Loucy (cell line): ENCODE measurements around the gene PFN3.
A peak's percentile ranks its signal among the peaks of the same experiment; 100 is the strongest.

ENCODE experiments used
- H2AFZ ChIP-seq: fragments of 200-600 bp; sonication (generic); 2 replicates; pipeline ENCODE4 v1.6.0; 2016; ENCODE audit warnings: antibody characterized with exemption, mild to moderate bottlenecking, low read length, moderate library complexity
- H3F3A ChIP-seq: fragments of 200-600 bp; 2 replicates; pipeline ENCODE4 v1.6.0; 2016; ENCODE audit warnings: antibody characterized with exemption, low read depth, mild to moderate bottlenecking
- H3K27me3 ChIP-seq: fragments of 200-600 bp; sonication (generic); 2 replicates; pipeline ENCODE4 v1.6.1; 2014; ENCODE audit warnings: low read length, mild to moderate bottlenecking; ENCODE audit not compliant: insufficient read depth, poor library complexity, severe bottlenecking
- H3K36me3 ChIP-seq: fragments of 200-600 bp; sonication (generic); 2 replicates; pipeline ENCODE4 v1.6.1; 2016; ENCODE audit warnings: low read length; ENCODE audit not compliant: insufficient read depth
- H3K4me1 ChIP-seq: fragments of 200-600 bp; sonication (generic); 2 replicates; pipeline ENCODE4 v1.5.1; 2014; ENCODE audit warnings: low read length, mild to moderate bottlenecking; ENCODE audit not compliant: insufficient read depth, poor library complexity, severe bottlenecking
- H3K4me2 ChIP-seq: fragments of 200-600 bp; sonication (generic); 2 replicates; pipeline ENCODE4 v1.6.0; 2014; ENCODE audit warnings: antibody characterized with exemption, low read length, low read depth, mild to moderate bottlenecking; ENCODE audit not compliant: poor library complexity, severe bottlenecking
- H3K4me3 ChIP-seq: fragments of 200-600 bp; sonication (generic); 2 replicates; pipeline ENCODE4 v1.5.1; 2014; ENCODE audit warnings: low read length, mild to moderate bottlenecking, mixed read lengths; ENCODE audit not compliant: poor library complexity, severe bottlenecking
- H3K79me2 ChIP-seq: fragments of 200-600 bp; sonication (generic); 2 replicates; pipeline ENCODE4 v1.6.1; 2014; ENCODE audit warnings: low read length; ENCODE audit not compliant: insufficient read depth
- H3K9ac ChIP-seq: fragments of 200-600 bp; sonication (generic); 2 replicates; pipeline ENCODE4 v1.6.0; 2014; ENCODE audit warnings: mild to moderate bottlenecking, low read depth, low read length, moderate library complexity; ENCODE audit not compliant: poor library complexity, severe bottlenecking
- H3K9me2 ChIP-seq: fragments of 200-600 bp; sonication (generic); replicated peaks from 2 replicates; pipeline ENCODE4 v1.6.1; 2016; ENCODE audit warnings: low read depth, low read length, mixed read lengths
- H3K9me3 ChIP-seq: fragments of 200-600 bp; sonication (generic); 2 replicates; pipeline ENCODE4 v1.6.1; 2014; ENCODE audit warnings: mild to moderate bottlenecking, antibody characterized with exemption, low read length, low read depth; ENCODE audit not compliant: insufficient read depth
- H4K20me1 ChIP-seq: fragments of 200-600 bp; sonication (generic); 2 replicates; pipeline ENCODE4 v1.6.0; 2014; ENCODE audit warnings: antibody characterized with exemption, low read length, mild to moderate bottlenecking; ENCODE audit not compliant: insufficient read depth, poor library complexity, severe bottlenecking
- EZH2phosphoT487 ChIP-seq: fragments of 200-600 bp; IDR thresholded peaks from 2 replicates; pipeline ENCODE4 v1.6.1; 2018; ENCODE audit warnings: antibody characterized with exemption, mild to moderate bottlenecking, moderate library complexity, borderline replicate concordance
- TF ChIP-seq, protein P1 (sequence below): fragments of 200-600 bp; sonication (generic); conservative IDR thresholded peaks from 2 replicates; pipeline ENCODE4 v1.5.1; 2014; ENCODE audit warnings: mild to moderate bottlenecking, antibody characterized with exemption, low read length

Gene PFN3

DNA sequence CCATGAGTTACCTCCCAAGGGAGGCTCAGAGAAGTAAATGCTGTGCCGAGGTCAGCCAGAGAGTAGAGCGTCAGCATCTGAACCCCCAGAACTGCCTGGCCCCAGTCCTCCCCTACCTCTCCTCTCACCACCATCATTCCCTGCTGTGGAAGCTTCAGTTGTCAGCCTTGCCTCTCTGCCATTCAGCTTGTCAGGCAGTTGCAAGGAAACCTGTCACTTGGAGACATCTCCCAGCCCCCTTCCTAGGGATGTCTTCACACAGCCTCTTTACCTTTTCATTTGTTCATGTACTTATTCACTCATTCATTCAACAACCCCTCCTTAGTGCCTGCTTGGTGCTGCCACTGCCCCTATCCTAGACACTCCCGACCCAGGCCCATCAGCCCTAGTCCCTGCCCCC, 40.6 kb downstream of the PFN3 start:
- Histone ChIP-seq H3K36me3 (no peaks in the 10 kb centered on the region), H3F3A (no peaks in the 10 kb centered on the region), H3K4me2 (peak overlapping the region; percentile 92), H2AFZ (no peak overlapping the region), H3K9me3 (no peaks in the 10 kb centered on the region), H3K9me2 (no peaks in the 10 kb centered on the region), H3K27me3 (no peaks in the 10 kb centered on the region), H3K79me2 (peaks cover 27% of the 10 kb centered on the region; the same call in 1 of the 2 replicates), H3K4me1 (peaks cover 38% of the 10 kb centered on the region), H4K20me1 (no peaks in the 10 kb centered on the region), H3K9ac (no peak overlapping the region), H3K4me3 (no peak overlapping the region)
- TF ChIP-seq EZH2phosphoT487, result no peak
- TF ChIP-seq, protein P1, sequence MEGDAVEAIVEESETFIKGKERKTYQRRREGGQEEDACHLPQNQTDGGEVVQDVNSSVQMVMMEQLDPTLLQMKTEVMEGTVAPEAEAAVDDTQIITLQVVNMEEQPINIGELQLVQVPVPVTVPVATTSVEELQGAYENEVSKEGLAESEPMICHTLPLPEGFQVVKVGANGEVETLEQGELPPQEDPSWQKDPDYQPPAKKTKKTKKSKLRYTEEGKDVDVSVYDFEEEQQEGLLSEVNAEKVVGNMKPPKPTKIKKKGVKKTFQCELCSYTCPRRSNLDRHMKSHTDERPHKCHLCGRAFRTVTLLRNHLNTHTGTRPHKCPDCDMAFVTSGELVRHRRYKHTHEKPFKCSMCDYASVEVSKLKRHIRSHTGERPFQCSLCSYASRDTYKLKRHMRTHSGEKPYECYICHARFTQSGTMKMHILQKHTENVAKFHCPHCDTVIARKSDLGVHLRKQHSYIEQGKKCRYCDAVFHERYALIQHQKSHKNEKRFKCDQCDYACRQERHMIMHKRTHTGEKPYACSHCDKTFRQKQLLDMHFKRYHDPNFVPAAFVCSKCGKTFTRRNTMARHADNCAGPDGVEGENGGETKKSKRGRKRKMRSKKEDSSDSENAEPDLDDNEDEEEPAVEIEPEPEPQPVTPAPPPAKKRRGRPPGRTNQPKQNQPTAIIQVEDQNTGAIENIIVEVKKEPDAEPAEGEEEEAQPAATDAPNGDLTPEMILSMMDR, result no peak

DNA sequence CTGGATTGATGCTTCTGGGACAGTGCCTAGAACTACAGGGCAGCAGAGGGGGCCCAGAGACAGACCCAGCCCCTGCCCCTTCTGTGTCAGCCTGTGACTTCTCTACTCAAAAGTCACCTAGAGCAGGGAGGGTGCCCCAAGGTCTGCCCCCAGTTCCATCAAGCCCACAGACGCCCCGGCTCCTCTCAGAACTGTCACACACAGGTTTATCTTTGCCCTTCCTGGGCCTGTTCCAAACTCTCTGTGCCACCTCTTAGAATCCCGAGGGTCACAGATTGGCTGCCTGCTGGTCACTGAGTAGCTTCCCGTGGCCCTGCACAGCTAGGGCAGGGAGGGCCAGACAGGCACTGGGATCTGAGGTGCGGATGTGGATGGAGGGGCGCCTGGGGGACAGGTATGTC, 41.0 kb downstream of the PFN3 start:
- Histone ChIP-seq H3K79me2 (peaks cover 27% of the 10 kb centered on the region; the same call in 1 of the 2 replicates), H3K4me1 (peaks cover 38% of the 10 kb centered on the region), H3K4me2 (peak overlapping the region; percentile 92), H3K36me3 (no peaks in the 10 kb centered on the region), H4K20me1 (no peaks in the 10 kb centered on the region), H3K27me3 (no peaks in the 10 kb centered on the region), H3K9me2 (no peaks in the 10 kb centered on the region), H3K9me3 (no peaks in the 10 kb centered on the region), H3K9ac (peak overlapping the region; percentile 88), H3F3A (no peaks in the 10 kb centered on the region), H3K4me3 (no peak overlapping the region), H2AFZ (no peak overlapping the region)
- TF ChIP-seq, protein P1, result no peak
- no peak for TF ChIP-seq EZH2phosphoT487

DNA sequence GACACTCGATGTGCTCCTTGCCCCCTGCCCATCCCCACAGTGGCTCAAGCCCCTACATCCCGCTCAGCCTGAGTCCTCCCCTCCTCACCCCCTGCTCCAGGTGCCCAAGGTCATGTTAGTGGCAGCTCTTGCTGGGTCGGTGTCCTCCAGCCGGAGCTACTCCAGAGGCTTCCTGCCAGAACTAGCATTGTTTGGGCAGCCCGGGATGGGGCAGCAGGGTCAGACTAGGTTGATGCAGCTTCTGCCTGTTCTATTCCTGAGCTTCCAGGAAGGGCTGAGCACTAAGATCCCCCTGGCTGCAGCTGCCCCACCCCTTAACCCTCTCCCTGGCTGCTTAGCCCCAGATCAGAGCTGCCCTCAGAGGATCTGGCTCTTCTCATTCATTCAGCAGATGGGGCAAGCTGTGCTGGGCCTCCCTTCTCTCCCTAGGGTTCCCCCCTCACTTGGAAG, 42.1 kb downstream of the PFN3 start:
- peaks cover 36% of the 10 kb centered on the region for H3K4me1 ChIP-seq
- no peaks in the 10 kb centered on the region for H3F3A ChIP-seq
- H3K4me3 ChIP-seq, result peak overlapping the region; percentile 92
- H3K9me3 ChIP-seq, result no peaks in the 10 kb centered on the region
- no peak for TF ChIP-seq EZH2phosphoT487
- TF ChIP-seq, protein P1, result no peak
- H3K9me2 ChIP-seq, result no peaks in the 10 kb centered on the region
- H3K27me3 ChIP-seq, result no peaks in the 10 kb centered on the region
- no peak overlapping the region for H2AFZ ChIP-seq
- peaks cover 24% of the 10 kb centered on the region; the same call in 1 of the 2 replicates for H3K79me2 ChIP-seq
- peak overlapping the region; percentile 92 for H3K4me2 ChIP-seq
- H3K9ac ChIP-seq, result peak overlapping the region; percentile 88
- H3K36me3 ChIP-seq, result no peaks in the 10 kb centered on the region
- H4K20me1 ChIP-seq, result no peaks in the 10 kb centered on the region
